ENCODE data around the gene CCDC197.

GRCh38 chr14:94011795-94012194 lies 14.7 kb downstream of the CCDC197 start:
- no peak for TF ChIP-seq CTCF (conservative IDR thresholded peaks at IDR 0.05)
- no peak for TF ChIP-seq EZH2 (IDR thresholded peaks at IDR 0.05; ENCODE audit: low read depth)
